ENCODE data around the gene BBX. TPM values are rescaled to one million over a fixed set of nuclear protein-coding genes. Genes with fewer than 3 reads are reported as not detected.

The BBX gene
- total RNA-seq, 4 donors from 2014 or later = 24.2 to 68.7 (median 38.0) TPM

GRCh38 chr3:107574650-107575049, 51.9 kb downstream of the BBX start:
- no peaks in the 10 kb centered on the region for H3K36me3 ChIP-seq
- no peak overlapping the region for H3K27ac ChIP-seq
- no peaks in the 10 kb centered on the region for H3K4me1 ChIP-seq
- DNase-seq (ENCODE audit: low spot score in 2 of 2) = no peak
- H3K9me3 ChIP-seq = no peaks in the 10 kb centered on the region
- H3K27me3 ChIP-seq = no peaks in the 10 kb centered on the region
- TF ChIP-seq EP300 (IDR thresholded peaks at IDR 0.05) (no peak), POLR2A (IDR thresholded peaks at IDR 0.05) (no peak), POLR2AphosphoS5 (IDR thresholded peaks at IDR 0.05) (no peak)
- TF ChIP-seq, protein P1, sequence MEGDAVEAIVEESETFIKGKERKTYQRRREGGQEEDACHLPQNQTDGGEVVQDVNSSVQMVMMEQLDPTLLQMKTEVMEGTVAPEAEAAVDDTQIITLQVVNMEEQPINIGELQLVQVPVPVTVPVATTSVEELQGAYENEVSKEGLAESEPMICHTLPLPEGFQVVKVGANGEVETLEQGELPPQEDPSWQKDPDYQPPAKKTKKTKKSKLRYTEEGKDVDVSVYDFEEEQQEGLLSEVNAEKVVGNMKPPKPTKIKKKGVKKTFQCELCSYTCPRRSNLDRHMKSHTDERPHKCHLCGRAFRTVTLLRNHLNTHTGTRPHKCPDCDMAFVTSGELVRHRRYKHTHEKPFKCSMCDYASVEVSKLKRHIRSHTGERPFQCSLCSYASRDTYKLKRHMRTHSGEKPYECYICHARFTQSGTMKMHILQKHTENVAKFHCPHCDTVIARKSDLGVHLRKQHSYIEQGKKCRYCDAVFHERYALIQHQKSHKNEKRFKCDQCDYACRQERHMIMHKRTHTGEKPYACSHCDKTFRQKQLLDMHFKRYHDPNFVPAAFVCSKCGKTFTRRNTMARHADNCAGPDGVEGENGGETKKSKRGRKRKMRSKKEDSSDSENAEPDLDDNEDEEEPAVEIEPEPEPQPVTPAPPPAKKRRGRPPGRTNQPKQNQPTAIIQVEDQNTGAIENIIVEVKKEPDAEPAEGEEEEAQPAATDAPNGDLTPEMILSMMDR (IDR thresholded peaks at IDR 0.05) = no peak
- H3K4me3 ChIP-seq = no peak overlapping the region

DNA sequence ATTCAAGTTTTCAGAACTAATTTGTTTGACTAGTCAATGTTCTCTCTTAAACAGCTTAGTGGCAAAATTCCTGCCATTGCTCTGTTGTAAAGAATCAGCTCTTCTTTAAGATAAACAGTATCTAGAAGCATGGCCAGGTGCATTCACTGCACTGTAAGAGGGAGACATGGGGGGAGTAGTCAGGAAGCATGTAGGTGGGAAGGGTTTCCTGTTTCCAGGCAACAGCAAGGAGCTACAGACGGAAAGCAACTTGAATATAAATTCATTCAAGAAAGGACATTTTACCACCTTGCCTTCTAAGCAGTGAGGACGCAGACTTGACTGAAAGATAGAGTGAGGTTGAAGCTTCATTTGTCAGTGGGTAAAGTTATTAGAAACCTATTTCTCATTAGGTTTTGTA, 55.3 kb downstream of the BBX start:
- 89% methylated on average over 2 of the region's 2 CpGs for WGBS
- Histone ChIP-seq H3K4me3 (no peak overlapping the region), H3K9me3 (no peaks in the 10 kb centered on the region), H3K27me3 (no peaks in the 10 kb centered on the region), H3K27ac (no peak overlapping the region), H3K4me1 (no peaks in the 10 kb centered on the region), H3K36me3 (no peaks in the 10 kb centered on the region)
- TF ChIP-seq EP300 (IDR thresholded peaks at IDR 0.05) (no peak), POLR2AphosphoS5 (IDR thresholded peaks at IDR 0.05) (no peak), POLR2A (IDR thresholded peaks at IDR 0.05) (no peak)
- TF ChIP-seq, protein P1 (IDR thresholded peaks at IDR 0.05) = no peak
- no peak for DNase-seq (ENCODE audit: low spot score in 2 of 2)

DNA sequence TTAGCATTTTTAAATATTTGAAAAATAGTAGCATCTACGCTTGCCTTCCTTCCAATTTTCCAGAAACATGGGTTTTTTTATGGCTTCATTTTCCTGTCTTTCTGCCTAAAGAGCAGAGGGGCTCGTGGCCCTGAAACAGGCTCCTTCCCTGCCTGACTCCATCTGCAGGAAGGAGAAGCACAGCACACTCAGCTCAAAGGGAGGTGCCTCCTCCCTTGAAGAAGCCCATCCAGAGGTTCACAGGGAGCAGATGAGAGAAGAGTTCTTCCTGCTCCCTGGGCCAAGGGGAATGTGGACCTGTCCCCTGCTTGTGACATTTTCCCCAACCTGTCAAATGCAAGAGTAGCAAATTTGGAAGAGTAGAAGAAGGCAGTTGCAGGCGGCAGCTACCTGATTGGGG, 55.8 kb downstream of the BBX start:
- no peak overlapping the region for H3K27ac ChIP-seq
- no peak for DNase-seq (ENCODE audit: low spot score in 2 of 2)
- no peaks in the 10 kb centered on the region for H3K4me1 ChIP-seq
- WGBS = 91% methylated on average over 3 of the region's 3 CpGs
- H3K27me3 ChIP-seq = no peaks in the 10 kb centered on the region
- no peak overlapping the region for H3K4me3 ChIP-seq
- TF ChIP-seq EP300 (IDR thresholded peaks at IDR 0.05) (no peak), POLR2A (IDR thresholded peaks at IDR 0.05) (no peak), POLR2AphosphoS5 (IDR thresholded peaks at IDR 0.05) (no peak)
- TF ChIP-seq, protein P1 (IDR thresholded peaks at IDR 0.05) = no peak
- H3K9me3 ChIP-seq = no peaks in the 10 kb centered on the region
- H3K36me3 ChIP-seq = no peaks in the 10 kb centered on the region

DNA sequence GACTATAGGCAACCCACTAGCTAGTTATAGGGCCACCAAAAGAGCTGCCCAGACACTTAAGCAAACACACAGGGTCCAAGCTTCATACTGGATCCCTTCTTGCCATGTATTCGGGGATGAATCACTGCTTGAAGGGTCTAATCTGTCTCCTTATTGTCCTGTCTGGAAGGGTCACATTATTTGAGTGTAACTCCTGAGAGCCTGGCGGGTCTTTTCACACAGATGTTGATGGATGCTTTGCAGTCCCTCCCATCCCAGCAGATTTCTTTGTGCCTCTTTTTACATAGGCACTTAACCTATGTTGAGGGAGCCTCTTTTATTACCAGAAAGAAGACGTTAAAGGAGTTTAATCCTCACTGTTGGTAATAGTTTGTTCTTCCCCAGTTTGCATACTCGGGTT, 56.6 kb downstream of the BBX start:
- Histone ChIP-seq H3K4me3 (no peak overlapping the region), H3K9me3 (no peaks in the 10 kb centered on the region), H3K27ac (no peak overlapping the region), H3K36me3 (no peaks in the 10 kb centered on the region), H3K4me1 (no peaks in the 10 kb centered on the region), H3K27me3 (no peaks in the 10 kb centered on the region)
- DNase-seq (ENCODE audit: low spot score in 2 of 2) = no peak
- TF ChIP-seq POLR2A (IDR thresholded peaks at IDR 0.05) (no peak), POLR2AphosphoS5 (IDR thresholded peaks at IDR 0.05) (no peak), EP300 (IDR thresholded peaks at IDR 0.05) (no peak)
- TF ChIP-seq, protein P1 (IDR thresholded peaks at IDR 0.05) = no peak
- 83% methylated on average over 4 of the region's 4 CpGs for WGBS

- Histone ChIP-seq H3K4me1 (no peaks in the 10 kb centered on the region), H3K4me3 (no peak overlapping the region), H3K9me3 (no peaks in the 10 kb centered on the region), H3K27ac (no peak overlapping the region), H3K36me3 (no peaks in the 10 kb centered on the region), H3K27me3 (no peaks in the 10 kb centered on the region)
- 66% methylated on average over 1 of the region's 1 CpG for WGBS
- TF ChIP-seq, protein P1 (IDR thresholded peaks at IDR 0.05) = no peak
- TF ChIP-seq POLR2A (IDR thresholded peaks at IDR 0.05) = no peak
- no peak for TF ChIP-seq POLR2AphosphoS5 (IDR thresholded peaks at IDR 0.05)
- no peak for TF ChIP-seq EP300 (IDR thresholded peaks at IDR 0.05)
- no peak for DNase-seq (ENCODE audit: low spot score in 2 of 2)
Observed at GRCh38 chr3:107581230-107581629, 58.5 kb downstream of the BBX start.
